H9 (cell line): ENCODE measurements around the gene HSD17B12. TPM values are rescaled to one million over a fixed set of nuclear protein-coding genes. Genes with fewer than 3 reads are reported as not detected.

Source experiments
- DNase-seq: peaks from one replicate; pipeline ENCODE4 v3.0.0-alpha.2; 2017
- H2AFZ ChIP-seq: one replicate; pipeline ENCODE4 v1.6.1; 2013; ENCODE audit warnings: mild to moderate bottlenecking, low read length, control low read depth, moderate library complexity
- H2AK5ac ChIP-seq: 2 replicates; pipeline ENCODE4 v1.6.1; 2013; ENCODE audit warnings: low read length, control low read depth, mixed read lengths; ENCODE audit not compliant: insufficient read length
- H2BK120ac ChIP-seq: one replicate; pipeline ENCODE4 v1.6.1; 2013; ENCODE audit warnings: low read depth, mild to moderate bottlenecking, low read length, control low read depth, inconsistent platforms; ENCODE audit not compliant: poor library complexity, severe bottlenecking
- H2BK12ac ChIP-seq: 2 replicates; pipeline ENCODE4 v1.6.1; 2013; ENCODE audit warnings: low read length, control low read depth, mixed read lengths, low read depth; ENCODE audit not compliant: insufficient read length
- H2BK15ac ChIP-seq: 2 replicates; pipeline ENCODE4 v1.6.1; 2013; ENCODE audit warnings: low read depth, low read length, control low read depth
- H2BK20ac ChIP-seq: one replicate; pipeline ENCODE4 v1.6.1; 2013; ENCODE audit warnings: low read depth, mild to moderate bottlenecking, low read length, control low read depth, inconsistent platforms; ENCODE audit not compliant: poor library complexity, severe bottlenecking
- H2BK5ac ChIP-seq: 2 replicates; pipeline ENCODE4 v1.6.1; 2013; ENCODE audit warnings: low read length, control low read depth, mixed read lengths; ENCODE audit not compliant: insufficient read length
- H3K14ac ChIP-seq: 2 replicates; pipeline ENCODE4 v1.6.1; 2013; ENCODE audit warnings: low read length, control low read depth; ENCODE audit not compliant: insufficient read depth
- H3K18ac ChIP-seq: 2 replicates; pipeline ENCODE4 v1.6.1; 2013; ENCODE audit warnings: low read depth, mild to moderate bottlenecking, mixed read lengths, low read length, control low read depth; ENCODE audit not compliant: insufficient read length
- H3K23ac ChIP-seq: 2 replicates; pipeline ENCODE4 v1.6.1; 2013; ENCODE audit warnings: low read length, control low read depth, mixed read lengths, low read depth; ENCODE audit not compliant: insufficient read length
- H3K23me2 ChIP-seq: 2 replicates; pipeline ENCODE4 v1.6.1; 2013; ENCODE audit warnings: low read depth, mild to moderate bottlenecking, mixed read lengths, low read length, control low read depth; ENCODE audit not compliant: insufficient read length, poor library complexity, severe bottlenecking
- H3K27ac ChIP-seq: 2 replicates; pipeline ENCODE4 v1.5.1; 2013; ENCODE audit warnings: low read length, control low read depth, mixed read lengths, low read depth; ENCODE audit not compliant: insufficient read length
- H3K27me3 ChIP-seq: 2 replicates; pipeline ENCODE4 v1.6.1; 2013; ENCODE audit warnings: low read length, control low read depth, inconsistent platforms; ENCODE audit not compliant: insufficient read depth
- H3K4ac ChIP-seq: 2 replicates; pipeline ENCODE4 v1.6.1; 2013; ENCODE audit warnings: low read depth, mild to moderate bottlenecking, control low read depth, inconsistent platforms, low read length, moderate library complexity
- H3K4me1 ChIP-seq: 2 replicates; pipeline ENCODE4 v1.6.1; 2013; ENCODE audit warnings: low read length, control low read depth, inconsistent platforms; ENCODE audit not compliant: insufficient read depth
- H3K4me2 ChIP-seq: 2 replicates; pipeline ENCODE4 v1.6.1; 2013; ENCODE audit warnings: low read length, control low read depth, mixed read lengths; ENCODE audit not compliant: insufficient read length, insufficient read depth
- H3K56ac ChIP-seq: 2 replicates; pipeline ENCODE4 v1.6.1; 2013; ENCODE audit warnings: low read depth, mild to moderate bottlenecking, mixed read lengths, low read length, control low read depth; ENCODE audit not compliant: insufficient read length
- H3K79me1 ChIP-seq: 2 replicates; pipeline ENCODE4 v1.6.1; 2013; ENCODE audit warnings: low read depth, mild to moderate bottlenecking, moderate library complexity, low read length, control low read depth, inconsistent platforms; ENCODE audit not compliant: insufficient read depth, poor library complexity, severe bottlenecking
- H3K79me2 ChIP-seq: 2 replicates; pipeline ENCODE4 v1.6.1; 2013; ENCODE audit warnings: low read length, control low read depth, inconsistent platforms; ENCODE audit not compliant: insufficient read depth
- H3K9ac ChIP-seq: 2 replicates; pipeline ENCODE4 v1.6.1; 2013; ENCODE audit warnings: low read length, control low read depth, mixed read lengths; ENCODE audit not compliant: insufficient read length; ENCODE audit errors: extremely low read depth
- H3K9me3 ChIP-seq: one replicate; pipeline ENCODE4 v1.6.1; 2013; ENCODE audit warnings: low read depth, low read length, inconsistent platforms; ENCODE audit not compliant: control insufficient read depth
- H3T11ph ChIP-seq: one replicate; pipeline ENCODE4 v1.6.1; 2013; ENCODE audit warnings: mild to moderate bottlenecking, low read length, control low read depth, inconsistent platforms
- H4K20me1 ChIP-seq: one replicate; pipeline ENCODE4 v1.6.1; 2013; ENCODE audit not compliant: control insufficient read depth, insufficient read length, insufficient read depth
- H4K5ac ChIP-seq: 2 replicates; pipeline ENCODE4 v1.6.1; 2013; ENCODE audit warnings: low read depth, mild to moderate bottlenecking, mixed read lengths, low read length, control low read depth; ENCODE audit not compliant: insufficient read length
- H4K8ac ChIP-seq: replicated peaks from 2 replicates; pipeline ENCODE4 v1.6.1; 2013; ENCODE audit warnings: low read length, control low read depth, mixed read lengths, low read depth; ENCODE audit not compliant: insufficient read length
- H4K91ac ChIP-seq: 2 replicates; pipeline ENCODE4 v1.6.1; 2013; ENCODE audit warnings: low read depth, mild to moderate bottlenecking, moderate library complexity, mixed read lengths, low read length, control low read depth; ENCODE audit not compliant: insufficient read length
- H3K27ac Mint-ChIP-seq, 3 experiments: 2 replicates in 2 of 3; 3 replicates in 1 of 3; pipeline ENCODE4 v1.8.0; 2020 to 2021; ENCODE audit warnings: mixed read lengths in 3 of 3, mild to moderate bottlenecking in 1 of 3, moderate library complexity in 1 of 3
- H3K27me3 Mint-ChIP-seq: 2 replicates; pipeline ENCODE4 v1.8.0; 2021; ENCODE audit warnings: low read depth, mild to moderate bottlenecking, moderate library complexity, mixed read lengths
- H3K36me3 Mint-ChIP-seq, 3 experiments: 2 replicates in 2 of 3; 3 replicates in 1 of 3; pipeline ENCODE4 v1.8.0; 2020 to 2021; ENCODE audit warnings: low read depth in 3 of 3, mixed read lengths in 3 of 3; ENCODE audit not compliant: insufficient read depth in 1 of 3
- H3K4me1 Mint-ChIP-seq, 2 experiments: 2 replicates each; pipeline ENCODE4 v1.8.0; 2020; ENCODE audit warnings: mixed read lengths in 2 of 2
- H3K4me3 Mint-ChIP-seq, 2 experiments: 2 replicates in 1 of 2; 3 replicates in 1 of 2; pipeline ENCODE4 v1.8.0; 2020 to 2021; ENCODE audit warnings: mild to moderate bottlenecking in 2 of 2, mixed read lengths in 2 of 2, moderate library complexity in 1 of 2
- H3K9me3 Mint-ChIP-seq, 2 experiments: 2 replicates in 1 of 2; 3 replicates in 1 of 2; pipeline ENCODE4 v1.8.0; 2020; ENCODE audit warnings: mild to moderate bottlenecking in 2 of 2, mixed read lengths in 2 of 2, moderate library complexity in 1 of 2
- CTCF ChIP-seq: fragments of 200-600 bp; sonication (generic); conservative IDR thresholded peaks from 3 replicates; pipeline ENCODE4 v1.8.0; 2021; ENCODE audit warnings: antibody characterized with exemption, mild to moderate bottlenecking
- WGBS: extraction: QIAGEN DNeasy Blood & Tissue Kit; methylation state at CpG from one replicate; pipeline ENCODE4 v1.1.7; 2013; ENCODE audit warnings: missing lambda C conversion rate, low lambda C conversion rate, mixed read lengths; ENCODE audit not compliant: insufficient read length; ENCODE audit errors: extremely low coverage; 5-methylcytosine and 5-hydroxymethylcytosine counted together
- total RNA-seq: library from RNA; stranded (reverse); gene quantifications from 2 replicates; pipeline ENCODE4 v1.2.1, GENCODE V29; 2021

HSD17B12 gene
- total RNA-seq, 1 experiment from 2014 or later = 111 TPM

DNA sequence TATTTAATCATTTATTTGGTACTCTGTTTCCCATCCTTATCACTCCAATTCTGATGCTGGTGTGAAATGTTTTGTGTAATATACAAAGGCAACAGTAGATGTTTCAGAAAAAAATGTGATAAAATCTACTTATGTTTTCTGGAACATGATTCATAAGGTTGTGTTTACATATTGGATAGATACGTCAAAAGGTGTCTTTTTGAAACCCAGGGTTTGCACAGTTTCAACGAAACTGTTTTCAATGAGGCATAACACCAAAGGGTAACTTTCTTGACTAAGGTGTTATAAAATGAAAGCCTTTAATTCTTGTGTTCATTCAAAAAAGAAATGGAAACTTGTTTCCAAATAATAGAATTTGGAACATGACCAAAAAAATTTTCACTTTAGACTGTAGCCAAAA lies 33.8 kb upstream of the HSD17B12 start:
- H3K9me3 ChIP-seq = no peaks in the 10 kb centered on the region
- H3K9ac ChIP-seq = no peak overlapping the region
- H3K56ac ChIP-seq = no peak overlapping the region
- TF ChIP-seq CTCF = no peak
- no peak overlapping the region for H3K14ac ChIP-seq
- no peak overlapping the region for H2AFZ ChIP-seq
- H4K8ac ChIP-seq = no peak overlapping the region
- H3K4ac ChIP-seq = no peak overlapping the region
- peaks cover 9% of the 10 kb centered on the region; the same call in 1 of the 2 replicates for H3K79me2 ChIP-seq
- Mint-ChIP-seq H3K9me3 (peaks cover 0 to 7% of the 10 kb centered on the region in 2 experiments; a peak in 1 of 5 replicates), H3K4me3 (no peak overlapping the region), H3K27ac (no peak overlapping the region), H3K4me1 (peaks cover 7 to 12% of the 10 kb centered on the region in 2 experiments; a peak in 3 of 4 replicates), H3K27me3 (peaks cover 3% of the 10 kb centered on the region), H3K36me3 (peaks cover 0 to 8% (median 0%) of the 10 kb centered on the region in 3 experiments; a peak in 1 of 7 replicates)
- no peak overlapping the region for H4K5ac ChIP-seq
- no peak overlapping the region for H2BK120ac ChIP-seq
- H3K4me2 ChIP-seq = no peak overlapping the region
- no peak overlapping the region for H2BK12ac ChIP-seq
- DNase-seq = no peak
- no peaks in the 10 kb centered on the region for H3K27me3 ChIP-seq
- H3K23me2 ChIP-seq = peaks cover 5% of the 10 kb centered on the region
- H3K23ac ChIP-seq = no peak overlapping the region
- no peaks in the 10 kb centered on the region for H3K79me1 ChIP-seq
- H3K18ac ChIP-seq = no peak overlapping the region
- H2BK20ac ChIP-seq = no peak overlapping the region
- H3K27ac ChIP-seq = no peak overlapping the region
- no peak overlapping the region for H3T11ph ChIP-seq
- H2BK5ac ChIP-seq = no peak overlapping the region
- WGBS = no CpG with 5 or more reads among the region's 2 CpGs
- no peak overlapping the region for H2BK15ac ChIP-seq
- no peak overlapping the region for H2AK5ac ChIP-seq
- no peaks in the 10 kb centered on the region for H3K4me1 ChIP-seq
- H4K91ac ChIP-seq = no peak overlapping the region
- no peaks in the 10 kb centered on the region for H4K20me1 ChIP-seq
